HK-2 (cell line): ENCODE data around the gene SESTD1.

Experiments
- DNase-seq: peaks from one replicate; pipeline ENCODE4 v3.0.0-alpha.2; 2018; ENCODE audit not compliant: unreplicated experiment

The SESTD1 gene, protein sequence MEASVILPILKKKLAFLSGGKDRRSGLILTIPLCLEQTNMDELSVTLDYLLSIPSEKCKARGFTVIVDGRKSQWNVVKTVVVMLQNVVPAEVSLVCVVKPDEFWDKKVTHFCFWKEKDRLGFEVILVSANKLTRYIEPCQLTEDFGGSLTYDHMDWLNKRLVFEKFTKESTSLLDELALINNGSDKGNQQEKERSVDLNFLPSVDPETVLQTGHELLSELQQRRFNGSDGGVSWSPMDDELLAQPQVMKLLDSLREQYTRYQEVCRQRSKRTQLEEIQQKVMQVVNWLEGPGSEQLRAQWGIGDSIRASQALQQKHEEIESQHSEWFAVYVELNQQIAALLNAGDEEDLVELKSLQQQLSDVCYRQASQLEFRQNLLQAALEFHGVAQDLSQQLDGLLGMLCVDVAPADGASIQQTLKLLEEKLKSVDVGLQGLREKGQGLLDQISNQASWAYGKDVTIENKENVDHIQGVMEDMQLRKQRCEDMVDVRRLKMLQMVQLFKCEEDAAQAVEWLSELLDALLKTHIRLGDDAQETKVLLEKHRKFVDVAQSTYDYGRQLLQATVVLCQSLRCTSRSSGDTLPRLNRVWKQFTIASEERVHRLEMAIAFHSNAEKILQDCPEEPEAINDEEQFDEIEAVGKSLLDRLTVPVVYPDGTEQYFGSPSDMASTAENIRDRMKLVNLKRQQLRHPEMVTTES

DNA sequence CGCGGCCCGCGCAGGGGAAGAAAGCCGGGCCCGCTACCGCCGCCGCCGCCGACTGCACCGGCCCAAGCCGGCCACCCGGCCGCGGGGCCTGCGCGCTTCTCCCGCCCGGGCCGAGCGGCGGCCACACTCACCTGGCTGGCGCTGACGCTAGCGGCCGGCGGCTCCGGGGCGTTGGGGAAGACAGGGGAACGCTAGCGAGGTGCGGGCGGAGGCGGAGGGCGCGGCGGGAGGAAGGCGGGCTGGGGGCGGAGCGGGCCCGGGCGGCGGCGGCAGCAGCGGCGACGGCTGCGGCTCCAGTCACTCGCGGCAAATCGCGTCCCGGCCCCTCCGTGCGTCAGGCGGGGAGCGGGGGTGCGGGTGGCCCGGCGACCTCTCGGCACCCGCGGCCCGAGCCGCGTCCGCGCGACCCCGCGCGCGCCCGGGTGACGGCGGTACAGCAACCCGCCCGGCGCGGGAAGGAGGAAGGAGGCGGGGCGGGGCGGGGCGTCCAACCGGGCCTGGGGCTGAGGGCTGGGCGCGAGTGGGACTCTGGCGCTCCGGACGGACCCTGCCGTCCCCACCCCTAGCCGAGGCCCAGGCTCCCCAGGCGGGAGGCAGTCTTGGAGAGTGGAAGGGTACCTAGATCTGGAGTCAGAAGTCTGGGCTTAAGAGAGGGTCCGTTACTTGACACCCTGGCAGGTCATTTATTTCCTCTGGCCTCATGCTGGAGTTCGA lies at the start of gene SESTD1:
Gene SESTD1 (minus strand): TSS at position 465 of the 714 bp plus-strand sequence. CDS start 72,991 bp downstream, outside the sequence.
- peak; percentile 59 for DNase-seq

- DNase-seq, result no peak
Measured at GRCh38 chr2:179313057-179313456, 48.4 kb upstream of the SESTD1 start.

GRCh38 chr2:179311101-179311500 lies 46.5 kb upstream of the SESTD1 start:
- DNase-seq, result no peak

- DNase-seq, result no peak
Measured at GRCh38 chr2:179307616-179308371, 43.2 kb upstream of the SESTD1 start.

- DNase-seq, result no peak
Measured at GRCh38 chr2:179305125-179305524, 40.5 kb upstream of the SESTD1 start.

- no peak for DNase-seq
Measured at GRCh38 chr2:179304424-179304823, 39.8 kb upstream of the SESTD1 start.

GRCh38 chr2:179302764-179303571 lies 38.3 kb upstream of the SESTD1 start:
- no peak for DNase-seq

DNA sequence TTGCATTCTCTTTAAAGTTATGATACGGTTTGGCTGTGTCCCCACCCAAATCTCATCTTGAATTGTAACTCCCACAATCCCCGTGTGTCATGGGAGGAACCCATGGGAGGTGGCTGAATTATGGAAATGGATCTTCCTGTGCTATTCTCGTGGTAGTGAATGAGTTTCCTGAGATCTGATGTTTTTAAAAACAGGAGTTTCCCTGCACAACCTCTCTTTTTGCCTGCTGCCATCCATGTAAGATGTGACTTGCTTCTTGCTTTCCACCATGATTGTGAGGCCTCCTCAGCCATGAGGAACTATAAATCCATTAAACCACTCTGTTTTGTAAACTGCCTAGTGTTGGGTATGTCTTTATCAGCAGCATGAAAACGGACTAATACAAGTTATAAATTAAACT lies 37.5 kb upstream of the SESTD1 start:
- DNase-seq, result no peak

DNA sequence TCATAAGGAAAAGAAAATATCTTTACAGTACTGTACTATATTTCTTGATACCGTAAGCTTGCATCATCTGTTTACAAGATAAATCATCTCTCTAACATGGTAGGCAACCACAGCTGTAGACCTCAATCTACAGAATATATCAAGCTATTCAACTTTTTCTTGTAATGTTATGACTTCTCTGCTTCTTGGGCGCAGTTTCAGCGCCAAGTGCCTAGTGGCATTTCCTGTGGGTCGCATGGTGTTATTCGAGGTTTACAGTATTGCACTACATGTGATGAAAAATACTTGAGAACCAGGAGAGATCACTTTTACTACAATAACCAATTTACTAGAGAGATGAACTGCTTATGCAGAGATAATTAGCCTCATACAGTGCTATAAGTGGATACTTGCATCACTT lies 34.0 kb upstream of the SESTD1 start:
- no peak for DNase-seq

DNA sequence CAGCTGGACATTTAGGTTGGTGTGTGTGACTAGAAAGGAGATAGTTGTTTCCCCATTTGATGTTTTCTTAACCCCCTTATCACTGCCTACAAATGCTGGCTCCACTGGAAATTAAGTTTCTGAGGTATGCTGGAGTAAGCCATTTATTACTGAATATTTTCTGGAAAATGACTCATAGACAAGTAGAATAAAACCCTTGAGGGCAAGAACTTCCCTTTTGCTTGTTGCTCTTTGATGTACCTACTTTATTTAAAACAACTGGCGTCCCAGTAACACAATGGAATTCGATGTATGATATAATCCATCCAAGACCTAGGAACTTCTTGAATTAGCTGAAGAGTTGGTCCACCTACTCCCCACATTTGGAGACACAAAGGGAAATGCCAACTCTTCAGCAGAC lies 33.3 kb upstream of the SESTD1 start:
- no peak for DNase-seq

- no peak for DNase-seq
Measured at GRCh38 chr2:179290329-179290728, 25.7 kb upstream of the SESTD1 start.

DNA sequence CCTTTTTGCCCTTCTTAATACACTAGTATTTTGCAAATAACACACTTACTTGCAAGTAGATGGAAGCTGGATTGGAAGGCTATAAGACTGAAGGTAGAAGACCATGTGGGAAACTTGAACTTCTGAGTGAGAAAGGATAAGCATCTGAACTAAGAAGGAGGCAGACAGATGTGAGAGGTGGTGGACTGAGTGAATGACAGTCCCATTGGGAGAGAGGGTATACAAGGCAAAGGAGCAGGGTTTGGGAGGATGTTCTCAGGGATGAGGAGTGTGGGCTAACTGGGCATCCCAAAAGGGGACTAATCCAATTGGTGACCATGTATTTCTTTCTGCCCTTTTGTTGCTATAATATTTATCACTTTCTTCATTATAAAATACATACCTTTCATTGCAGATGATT lies 20.4 kb upstream of the SESTD1 start:
- DNase-seq, result no peak

DNA sequence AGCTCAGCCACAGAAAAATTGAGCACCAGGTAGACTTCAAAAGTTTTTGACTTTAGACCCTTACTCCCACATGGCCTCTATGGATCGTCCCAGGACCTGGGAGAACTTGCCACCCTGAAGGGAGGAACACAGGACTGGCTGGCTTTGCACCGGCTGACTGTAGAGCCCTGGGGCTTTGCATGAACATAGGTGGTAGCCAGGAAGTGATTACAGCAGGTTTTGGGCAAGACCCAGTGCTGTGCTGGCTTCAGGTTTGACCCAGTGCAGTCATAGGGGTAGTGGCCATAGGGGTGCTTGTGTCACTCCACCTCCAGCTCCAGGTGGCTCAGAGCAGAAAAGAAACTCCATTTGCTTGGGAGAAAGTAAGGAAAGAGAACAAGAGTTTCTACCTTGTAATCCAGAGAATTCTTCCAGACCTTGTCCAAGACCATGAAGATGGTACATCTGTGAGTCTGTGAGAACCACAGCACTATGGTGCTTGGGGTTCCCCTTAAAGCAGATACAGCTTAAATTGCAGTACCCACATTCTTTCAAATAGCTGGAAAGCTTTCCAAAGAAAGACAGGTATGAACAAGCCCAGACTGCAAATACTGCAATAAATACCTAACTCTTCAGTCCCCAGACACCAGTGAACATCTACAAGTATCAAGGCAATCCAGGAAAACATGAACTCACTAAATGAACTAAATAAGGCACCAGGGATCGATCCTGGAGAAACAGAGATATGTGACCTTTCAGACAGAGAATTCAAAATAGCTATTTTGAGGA lies 13.0 kb upstream of the SESTD1 start:
- no peak for DNase-seq

DNA sequence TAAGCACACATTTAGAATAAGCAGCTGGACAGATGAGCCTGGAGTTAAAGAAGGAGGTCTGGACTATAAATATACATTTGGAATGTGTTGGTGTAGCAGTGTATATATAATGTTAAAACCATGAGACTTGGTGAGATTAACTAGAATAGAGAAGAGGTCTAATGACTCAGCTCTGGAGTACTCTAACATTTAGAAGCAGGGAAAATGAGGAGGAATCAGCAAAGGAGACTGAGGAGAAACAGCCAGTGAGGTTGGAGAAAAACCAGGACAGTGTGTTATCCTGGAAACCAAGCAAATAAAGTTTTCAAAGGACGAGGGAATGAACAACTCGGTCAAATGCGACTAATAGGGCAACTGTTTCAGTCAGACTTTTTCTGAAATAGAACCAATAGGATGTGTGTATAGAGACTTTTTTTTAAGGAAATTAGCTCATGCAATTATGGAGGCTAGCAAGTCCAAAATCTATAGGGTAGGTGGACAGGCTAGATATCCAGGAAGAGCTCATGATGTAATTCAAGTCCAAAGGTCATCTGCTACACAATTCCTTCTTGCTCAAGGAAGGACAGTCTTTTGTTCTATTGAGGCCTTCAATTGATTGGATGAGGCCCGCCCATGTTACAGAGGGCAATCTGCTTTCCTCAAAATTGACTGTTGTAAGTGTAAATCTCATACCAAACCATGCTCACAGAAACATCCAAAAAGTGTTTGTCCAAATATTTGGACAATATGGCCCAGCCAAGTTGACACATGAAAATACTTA lies 10.8 kb upstream of the SESTD1 start:
- no peak for DNase-seq

DNA sequence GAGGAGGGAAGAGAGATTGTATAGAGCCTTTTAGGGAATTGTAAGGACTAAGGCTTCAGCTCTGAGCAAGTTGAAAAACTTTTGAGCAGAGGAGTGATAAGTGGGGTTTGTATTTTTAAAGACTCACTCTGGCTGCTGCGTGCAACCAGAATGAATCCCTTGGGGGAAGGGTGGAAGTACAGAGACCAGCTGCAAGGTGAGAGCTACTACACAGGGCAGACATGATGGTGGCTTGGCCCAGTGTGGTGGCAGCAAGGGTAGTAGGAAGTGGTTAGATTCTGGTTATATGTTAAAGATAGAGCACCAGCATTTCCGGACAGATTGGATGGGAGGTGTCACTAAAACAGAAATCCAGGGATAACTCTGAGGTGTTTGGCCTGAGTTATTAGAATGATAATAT lies 10.1 kb upstream of the SESTD1 start:
- DNase-seq, result no peak

DNA sequence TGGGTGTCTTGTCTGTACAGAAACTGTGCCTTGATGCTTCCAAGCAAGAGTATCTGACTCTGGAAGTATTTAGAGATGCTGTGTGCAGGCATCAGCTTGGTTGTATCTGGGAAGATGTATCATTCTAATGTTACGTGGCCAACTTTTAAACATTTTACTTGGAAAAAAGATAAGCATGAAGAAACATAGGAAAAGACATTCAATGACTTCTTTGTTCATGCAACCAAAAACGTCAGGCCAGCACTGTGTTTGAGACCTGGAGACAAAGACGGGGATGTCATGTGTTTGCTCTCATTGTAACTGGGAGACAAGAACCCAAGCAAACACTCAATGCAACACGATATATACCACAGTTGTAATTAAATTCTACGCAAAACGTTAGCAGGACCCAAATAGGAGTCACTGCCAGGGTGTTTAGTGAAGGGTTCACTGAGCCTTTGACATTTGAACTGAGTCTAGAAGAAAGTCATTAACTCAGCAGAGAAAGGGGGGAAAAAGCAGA lies 8.9 kb upstream of the SESTD1 start:
- DNase-seq, result no peak

DNA sequence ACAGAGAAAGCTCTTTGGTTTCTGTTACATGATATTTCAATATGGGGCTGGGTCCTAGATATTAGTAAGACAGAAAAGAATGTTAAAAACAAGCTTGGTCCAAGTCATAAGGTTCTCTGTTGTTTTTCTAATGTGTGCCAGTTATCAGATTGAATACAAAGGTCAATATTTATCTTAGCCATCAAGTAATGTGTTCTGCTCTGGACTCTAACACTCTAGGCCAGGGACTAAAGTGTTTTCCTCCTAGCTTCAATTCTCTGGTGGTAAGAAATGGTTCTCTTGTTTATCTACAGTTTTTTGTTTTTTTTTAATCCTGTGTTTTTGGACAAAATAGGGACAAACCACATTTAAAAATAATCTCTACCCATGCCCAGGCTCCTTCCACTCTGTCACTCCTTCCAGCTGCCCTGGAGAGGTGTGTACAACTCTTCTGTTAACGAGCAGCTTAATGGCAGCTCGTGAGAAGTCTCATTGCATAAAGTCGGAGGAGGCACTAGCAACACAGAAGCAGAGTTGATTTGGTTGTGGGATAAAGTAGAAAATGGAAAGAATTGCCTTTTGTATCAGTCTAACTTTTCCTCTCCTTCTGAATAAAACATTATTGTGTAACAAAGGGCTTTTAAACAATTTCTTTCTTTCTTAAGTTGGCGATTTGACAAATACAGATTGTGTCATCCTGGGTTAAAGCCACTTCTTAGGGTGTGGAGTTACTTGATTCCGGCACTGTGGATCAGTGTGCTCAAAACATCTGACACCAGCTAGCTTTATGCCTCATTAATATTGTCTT lies 8.0 kb upstream of the SESTD1 start:
- no peak for DNase-seq

GRCh38 chr2:179270689-179271088 lies 6.1 kb upstream of the SESTD1 start:
- DNase-seq, result no peak
